HG03103 (cell line): ENCODE results near the gene SHANK1.

Experiments
- ATAC-seq: cut with Tn5 transposase; IDR thresholded peaks from one replicate; pipeline ENCODE4 v1.9.1; 2021; ENCODE audit warnings: low read depth; ENCODE audit not compliant: unreplicated experiment

SHANK1 gene

GRCh38 chr19:50729894-50730293 lies 10.3 kb upstream of the SHANK1 start:
- no peak for ATAC-seq

GRCh38 chr19:50728084-50728737 lies 8.6 kb upstream of the SHANK1 start:
- no peak for ATAC-seq

GRCh38 chr19:50725911-50726230 lies 6.3 kb upstream of the SHANK1 start:
- ATAC-seq, result no peak

GRCh38 chr19:50725218-50725910 lies 5.8 kb upstream of the SHANK1 start:
- ATAC-seq, result peak; percentile 20

- ATAC-seq, result peak; percentile 64
Observed at GRCh38 chr19:50724522-50725217, 5.1 kb upstream of the SHANK1 start.

- ATAC-seq, result no peak
Observed at GRCh38 chr19:50723735-50724521, 4.3 kb upstream of the SHANK1 start.

- ATAC-seq, result no peak
Observed at GRCh38 chr19:50723069-50723468, 3.5 kb upstream of the SHANK1 start, which contains the start of gene CLEC11A. TSS of gene CLEC11A (plus strand) at chr19:50723364. CDS start at chr19:50723526, 162 bp downstream.

GRCh38 chr19:50722201-50723013 lies 2.8 kb upstream of the SHANK1 start:
- no peak for ATAC-seq

GRCh38 chr19:50721441-50722137 lies 2.0 kb upstream of the SHANK1 start:
- no peak for ATAC-seq

GRCh38 chr19:50720921-50721381 lies 1.3 kb upstream of the SHANK1 start:
- no peak for ATAC-seq

GRCh38 chr19:50720181-50720920 lies 749 bp upstream of the SHANK1 start:
- ATAC-seq, result no peak

GRCh38 chr19:50719119-50719435 lies 525 bp downstream of the SHANK1 start:
- no peak for ATAC-seq

- no peak for ATAC-seq
Observed at GRCh38 chr19:50718255-50719118, 1.1 kb downstream of the SHANK1 start.

GRCh38 chr19:50717891-50718254 lies 1.7 kb downstream of the SHANK1 start:
- no peak for ATAC-seq

- no peak for ATAC-seq
Observed at GRCh38 chr19:50717026-50717723, 2.4 kb downstream of the SHANK1 start.

- ATAC-seq, result no peak
Observed at GRCh38 chr19:50716178-50717025, 3.2 kb downstream of the SHANK1 start.
